RWPE1 (cell line): Measurements from ENCODE around the gene PDGFB.

Experiments used
- CTCF ChIA-PET: fragments of 350-600 bp; sonication (Branson Sonifier 250); formaldehyde crosslinking; extraction: SDS; loops from one replicate; lab custom pipeline; 2021; lab: Yijun Ruan, JAX
- POLR2A ChIA-PET: fragments of 400-600 bp; formaldehyde crosslinking; extraction: SDS; loops from one replicate; lab custom pipeline; 2020; ENCODE audit warnings: antibody characterized with exemption; ENCODE audit not compliant: low non-redundant PET; lab: Yijun Ruan, JAX
- DNase-seq: peaks from one replicate; pipeline ENCODE4 v3.0.0; 2012; ENCODE audit warnings: low spot score
- H3K27ac ChIP-seq: fragments of 450-650 bp; 2 replicates; pipeline ENCODE4 v1.5.1; 2017
- TF ChIP-seq, protein P1 (sequence below): fragments of 450-650 bp; conservative IDR thresholded peaks from 2 replicates; pipeline ENCODE4 v1.5.1; 2017; ENCODE audit warnings: low read depth, mild to moderate bottlenecking

PDGFB gene

DNA sequence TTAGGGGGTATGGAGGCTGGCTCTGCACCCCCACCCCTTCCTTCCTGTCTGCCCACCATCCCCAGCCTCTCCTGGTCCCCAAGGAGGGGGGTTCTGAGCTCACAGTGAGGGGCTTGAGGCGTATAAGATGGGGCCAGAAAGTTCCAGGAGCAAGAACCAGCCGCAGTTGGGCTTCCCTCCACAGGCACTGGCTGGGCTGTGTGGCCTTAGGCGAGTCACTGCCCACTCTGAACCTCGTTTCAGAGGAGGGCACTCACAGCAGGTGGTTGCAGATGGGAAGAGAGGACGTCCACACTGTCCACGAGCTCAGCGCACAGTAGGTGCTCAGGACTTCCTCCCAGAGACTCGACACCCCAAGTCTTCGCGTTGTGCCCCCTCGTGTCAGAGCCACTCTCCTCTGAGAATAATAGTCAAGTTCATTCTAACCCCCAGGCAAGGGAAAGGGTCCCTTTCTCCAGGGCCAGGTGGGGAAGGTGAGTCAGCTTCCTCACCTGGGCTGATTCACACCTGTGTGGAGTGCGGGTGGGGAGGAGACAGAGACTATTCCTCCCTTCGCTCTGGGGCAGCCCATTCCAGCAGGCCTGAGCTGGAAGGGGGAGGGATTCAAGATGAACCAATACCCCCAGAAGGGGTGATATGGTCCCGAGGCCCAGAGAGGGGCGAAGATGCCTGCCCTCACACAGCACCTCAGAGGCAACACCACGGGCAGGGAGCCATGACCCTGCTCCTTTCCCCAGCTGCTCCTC lies 45.4 kb upstream of the PDGFB start:
- ChIA-PET POLR2A (interaction anchor here (0.6 kb wide), 1 partner anchor 9 kb away, joined by 3 read pairs; no protein-coding TSS in a partner anchor), CTCF (interaction anchor here (0.6 to 0.9 kb wide), 3 partner anchors 33 to 77 kb away, joined by 3 to 5 read pairs (median 3); no protein-coding TSS in a partner anchor)

DNA sequence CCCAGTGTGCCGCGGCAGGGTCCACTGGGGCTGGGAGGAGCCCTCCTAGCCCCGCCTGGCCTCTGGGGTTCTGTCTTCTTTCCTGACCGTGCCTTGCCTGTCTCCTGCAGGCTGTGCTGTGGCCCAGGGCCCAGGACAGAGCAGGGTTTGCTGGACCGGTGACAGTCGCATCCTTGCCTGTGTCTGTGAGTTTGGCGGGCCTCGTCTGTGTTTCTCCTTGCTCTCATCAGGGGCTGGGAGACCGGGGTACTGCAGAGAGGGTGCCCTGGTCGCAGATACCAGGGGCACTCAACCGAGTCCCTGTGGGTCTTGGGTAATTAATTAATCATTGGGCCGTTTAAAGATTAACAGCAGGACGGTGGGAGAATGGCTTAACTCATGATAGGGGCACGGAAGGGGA lies 44.8 kb upstream of the PDGFB start:
- TF ChIP-seq, protein P1, sequence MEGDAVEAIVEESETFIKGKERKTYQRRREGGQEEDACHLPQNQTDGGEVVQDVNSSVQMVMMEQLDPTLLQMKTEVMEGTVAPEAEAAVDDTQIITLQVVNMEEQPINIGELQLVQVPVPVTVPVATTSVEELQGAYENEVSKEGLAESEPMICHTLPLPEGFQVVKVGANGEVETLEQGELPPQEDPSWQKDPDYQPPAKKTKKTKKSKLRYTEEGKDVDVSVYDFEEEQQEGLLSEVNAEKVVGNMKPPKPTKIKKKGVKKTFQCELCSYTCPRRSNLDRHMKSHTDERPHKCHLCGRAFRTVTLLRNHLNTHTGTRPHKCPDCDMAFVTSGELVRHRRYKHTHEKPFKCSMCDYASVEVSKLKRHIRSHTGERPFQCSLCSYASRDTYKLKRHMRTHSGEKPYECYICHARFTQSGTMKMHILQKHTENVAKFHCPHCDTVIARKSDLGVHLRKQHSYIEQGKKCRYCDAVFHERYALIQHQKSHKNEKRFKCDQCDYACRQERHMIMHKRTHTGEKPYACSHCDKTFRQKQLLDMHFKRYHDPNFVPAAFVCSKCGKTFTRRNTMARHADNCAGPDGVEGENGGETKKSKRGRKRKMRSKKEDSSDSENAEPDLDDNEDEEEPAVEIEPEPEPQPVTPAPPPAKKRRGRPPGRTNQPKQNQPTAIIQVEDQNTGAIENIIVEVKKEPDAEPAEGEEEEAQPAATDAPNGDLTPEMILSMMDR: no peak
- POLR2A ChIA-PET: no interaction called here
- peak overlapping the region; percentile 80; the same call in 1 of the 2 replicates for H3K27ac ChIP-seq
- DNase-seq: no peak
- CTCF ChIA-PET: interaction anchor here (0.7 to 0.9 kb wide), 2 partner anchors 40 to 76 kb away, joined by 3 read pairs; no protein-coding TSS in a partner anchor

More for the DNA sequence above, 45.4 kb upstream of the PDGFB start:
- H3K27ac ChIP-seq: peak overlapping the region; percentile 80
- DNase-seq: peak; percentile 90
- TF ChIP-seq, protein P1: no peak

DNA sequence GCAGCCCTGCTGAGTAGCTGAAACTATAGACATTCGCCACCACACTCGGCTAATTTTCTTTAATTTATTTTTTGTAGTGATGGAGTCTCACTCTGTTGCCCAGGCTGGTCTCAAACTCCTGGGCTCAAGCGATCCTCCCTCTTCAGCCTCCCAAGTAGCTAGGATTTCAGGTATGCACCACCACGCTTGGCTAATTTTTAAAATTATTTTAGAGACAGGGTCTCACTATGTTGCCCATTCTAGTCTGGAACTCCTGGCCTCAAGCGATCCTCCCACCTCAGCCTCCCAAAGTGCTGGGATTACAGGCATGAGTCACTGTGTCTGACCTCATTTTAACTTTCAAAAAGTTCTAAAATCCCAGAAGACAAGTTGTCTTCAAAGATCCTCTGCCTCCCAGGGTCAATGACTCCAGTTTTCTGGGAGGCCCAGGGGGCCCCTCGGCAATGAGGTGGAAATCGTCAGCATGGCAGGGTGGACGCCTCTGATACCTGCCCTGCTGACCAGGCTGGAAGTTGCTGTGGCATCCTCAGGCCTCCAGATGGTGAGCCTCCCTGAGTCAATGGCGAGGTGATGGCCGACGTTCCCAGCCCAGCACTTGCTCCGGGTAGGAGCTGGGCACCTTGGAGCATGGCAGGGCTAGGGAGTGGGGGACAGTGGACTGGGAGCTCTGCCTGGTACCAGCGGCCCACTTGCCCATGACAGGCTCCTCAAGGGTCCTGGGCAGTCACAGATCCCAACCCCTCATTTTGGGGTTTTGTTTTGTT lies 43.5 kb upstream of the PDGFB start:
- ChIA-PET POLR2A (no interaction called here), CTCF (no interaction called here)
- H3K27ac ChIP-seq: no peak overlapping the region
- DNase-seq: no peak
- TF ChIP-seq, protein P1: no peak

DNA sequence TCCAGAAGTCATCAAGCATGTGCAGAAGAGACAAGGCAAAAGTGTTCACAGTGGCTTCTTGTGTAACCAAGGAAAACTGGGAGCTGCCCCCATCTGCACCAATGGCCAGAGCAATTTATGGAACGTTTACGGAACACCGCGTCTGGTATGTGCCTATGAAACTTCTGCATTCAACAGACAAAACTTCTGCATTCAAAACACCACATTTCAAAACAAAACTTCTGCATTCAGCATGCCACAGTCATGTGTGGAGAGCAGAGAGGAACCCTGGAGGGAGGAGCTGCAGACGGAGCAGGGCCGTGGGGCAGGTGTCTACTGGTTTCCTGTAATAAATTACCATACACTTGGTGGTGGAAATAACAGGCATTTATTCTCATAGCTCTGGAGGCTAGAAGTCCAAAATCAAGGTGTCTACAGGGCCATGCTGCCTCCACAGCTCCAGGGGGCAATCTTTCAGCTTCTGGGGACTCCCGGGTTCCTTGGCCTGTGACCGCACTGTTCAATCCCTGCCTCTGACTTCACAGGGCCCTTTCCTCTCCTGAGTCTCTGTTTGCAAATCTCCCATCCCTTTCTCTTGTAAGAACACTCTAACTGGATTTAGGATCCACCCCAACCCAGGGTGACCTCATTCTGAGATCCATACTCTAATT lies 42.4 kb upstream of the PDGFB start:
- DNase-seq: no peak
- TF ChIP-seq, protein P1: no peak
- H3K27ac ChIP-seq: no peak overlapping the region
- ChIA-PET CTCF (interaction anchor here (0.6 kb wide), 1 partner anchor 400 kb away, joined by 5 read pairs; no protein-coding TSS in a partner anchor), POLR2A (no interaction called here)

DNA sequence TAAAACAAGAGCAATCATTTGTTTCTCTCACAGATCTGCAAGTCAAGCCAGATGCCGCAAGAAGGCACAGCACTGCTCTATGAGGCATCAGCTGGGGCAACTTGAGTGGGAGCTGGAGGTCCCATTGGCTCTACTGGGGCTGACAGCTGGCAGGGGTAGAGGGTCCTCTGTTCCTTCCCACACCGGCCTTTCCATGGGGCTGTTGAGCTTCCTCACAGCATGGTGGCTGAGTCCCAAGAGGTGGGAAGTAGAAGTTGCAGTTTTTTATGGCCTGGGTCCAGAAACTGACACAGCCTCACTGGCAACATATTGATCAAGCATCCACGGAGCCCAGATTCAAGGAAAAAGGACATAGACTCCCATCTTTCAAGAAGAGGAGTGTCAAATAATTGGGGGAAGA lies 40.2 kb upstream of the PDGFB start:
- DNase-seq: no peak
- ChIA-PET POLR2A (no interaction called here), CTCF (no interaction called here)
- H3K27ac ChIP-seq: no peak overlapping the region
- TF ChIP-seq, protein P1: no peak
